Endothelial cell of umbilical vein (primary cell): ENCODE results near the gene SAPCD2. TPM values are rescaled to one million over a fixed set of nuclear protein-coding genes. Genes with fewer than 3 reads are reported as not detected.

Experiments
- BruUV-seq: library from RNA; stranded (reverse); fragments of 400-500 nt; replicated peaks from 2 replicates; lab custom pipeline; 2021; lab: Mats Ljungman, UMichigan
- CTCF ChIA-PET: fragments of 300-600, 350-600 bp; sonication (Branson Sonifier 250); formaldehyde crosslinking; loops from one replicate; lab custom pipeline; 2021; ENCODE audit warnings: antibody characterized with exemption, inconsistent platforms; lab: Charles Lee
- POLR2A ChIA-PET: fragments of 300-600, 350-600 bp; sonication (Branson Sonifier 250); formaldehyde crosslinking; loops from one replicate; lab custom pipeline; 2021; ENCODE audit warnings: antibody characterized with exemption, inconsistent platforms; lab: Charles Lee
- DNase-seq: peaks from one replicate; pipeline ENCODE4 v3.0.0-alpha.2; 2011; ENCODE audit warnings: low read depth, low spot score
- FAIRE-seq: peaks from 2 replicates; lab custom pipeline; 2011; peaks lifted over from hg19 to GRCh38; lab: Jason Lieb, UNC
- H2AFZ ChIP-seq: 2 replicates; pipeline ENCODE4 v1.6.0; 2012; ENCODE audit warnings: low read depth, low read length, control low read depth, inconsistent platforms
- H3K27ac ChIP-seq: 2 replicates; pipeline ENCODE4 v1.5.1; 2011; ENCODE audit warnings: low read depth, mild to moderate bottlenecking, control low read depth, low read length, moderate library complexity; ENCODE audit not compliant: insufficient read depth
- H3K27me3 ChIP-seq, 2 experiments: 2 replicates each; pipeline versions ENCODE4 v1.6.0 to v1.6.1; 2011; ENCODE audit warnings: low read length in 2 of 2, mixed read lengths in 1 of 2; ENCODE audit not compliant: control insufficient read depth in 2 of 2, insufficient read depth in 2 of 2
- H3K36me3 ChIP-seq, 2 experiments: 2 replicates in 1 of 2; 3 replicates in 1 of 2; pipeline ENCODE4 v1.5.1; 2011; ENCODE audit warnings: low read length in 2 of 2, mild to moderate bottlenecking in 1 of 2, moderate library complexity in 1 of 2; ENCODE audit not compliant: control insufficient read depth in 2 of 2, insufficient read depth in 2 of 2; ENCODE audit errors: extremely low read depth in 1 of 2
- H3K4me1 ChIP-seq: 3 replicates; pipeline ENCODE4 v1.5.1; 2011; ENCODE audit warnings: mild to moderate bottlenecking, low read length; ENCODE audit not compliant: control insufficient read depth, insufficient read depth; ENCODE audit errors: extremely low read depth
- H3K4me2 ChIP-seq: 2 replicates; pipeline ENCODE4 v1.6.1; 2011; ENCODE audit warnings: low read length, control low read depth, mixed read lengths; ENCODE audit not compliant: insufficient read depth
- H3K4me3 ChIP-seq, 3 experiments: fragments of 200-600 bp in 1 of 3; sonication (generic), shearing (Covaris generic) in 1 of 3; replicated peaks in 1 of 3; 2 replicates each; pipeline ENCODE4 v1.5.1; 2011 to 2016; ENCODE audit warnings: control low read depth in 3 of 3, low read length in 3 of 3, mild to moderate bottlenecking in 2 of 3, inconsistent platforms in 1 of 3, low read depth in 1 of 3, moderate library complexity in 1 of 3; ENCODE audit not compliant: insufficient read depth in 1 of 3
- H3K79me2 ChIP-seq: 2 replicates; pipeline ENCODE4 v1.6.0; 2012; ENCODE audit warnings: low read length, inconsistent platforms; ENCODE audit not compliant: control insufficient read depth, insufficient read depth
- H3K9ac ChIP-seq: replicated peaks from 2 replicates; pipeline ENCODE3; 2011; ENCODE audit warnings: low read length, control low read depth; ENCODE audit not compliant: insufficient read depth; ENCODE audit errors: extremely low read depth
- H3K9me1 ChIP-seq: replicated peaks from 3 replicates; pipeline ENCODE4 v1.6.0; 2011; ENCODE audit warnings: mild to moderate bottlenecking, low read length; ENCODE audit not compliant: control insufficient read depth, insufficient read depth; ENCODE audit errors: extremely low read depth
- H3K9me3 ChIP-seq: replicated peaks from 2 replicates; pipeline ENCODE4 v1.5.1; 2012; ENCODE audit warnings: low read length, inconsistent platforms; ENCODE audit not compliant: control insufficient read depth, insufficient read depth
- H4K20me1 ChIP-seq: replicated peaks from 2 replicates; pipeline ENCODE3; 2011; ENCODE audit warnings: mild to moderate bottlenecking, low read length; ENCODE audit not compliant: control insufficient read depth, insufficient read depth; ENCODE audit errors: extremely low read depth
- CTCF ChIP-seq, 2 donors: IDR thresholded peaks; 1 replicate in 1 of 2; 2 replicates in 1 of 2; pipeline ENCODE4 v1.5.1; 2011; ENCODE audit warnings: low read length in 2 of 2, mild to moderate bottlenecking in 2 of 2, moderate library complexity in 2 of 2, control low read depth in 1 of 2, inconsistent platforms in 1 of 2, low read depth in 1 of 2; ENCODE audit not compliant: insufficient read depth in 1 of 2; ENCODE audit errors: extremely low read depth in 1 of 2
- EZH2 ChIP-seq: IDR thresholded peaks from 2 replicates; pipeline ENCODE4 v1.6.1; 2012; ENCODE audit warnings: borderline replicate concordance, low read depth, mild to moderate bottlenecking, moderate library complexity, low read length, inconsistent platforms; ENCODE audit not compliant: severe bottlenecking
- FOS ChIP-seq: IDR thresholded peaks from 2 replicates; pipeline ENCODE4 v1.6.1; 2011; ENCODE audit warnings: mild to moderate bottlenecking, low read length, moderate library complexity, borderline replicate concordance; ENCODE audit not compliant: insufficient read depth
- GATA2 ChIP-seq: IDR thresholded peaks from 2 replicates; pipeline ENCODE4 v1.7.0; 2011; ENCODE audit warnings: low read depth, mild to moderate bottlenecking, moderate library complexity, mixed read lengths, low read length; ENCODE audit not compliant: insufficient read length, insufficient read depth
- JUN ChIP-seq: IDR thresholded peaks from 2 replicates; pipeline ENCODE4 v1.6.1; 2011; ENCODE audit warnings: borderline replicate concordance, low read depth; ENCODE audit not compliant: insufficient read length, insufficient read depth
- MAX ChIP-seq: IDR thresholded peaks from 2 replicates; pipeline ENCODE4 v1.6.1; 2011; ENCODE audit not compliant: insufficient read depth, insufficient read length
- POLR2A ChIP-seq: IDR thresholded peaks from 2 replicates; pipeline ENCODE4 v1.6.1; 2012; ENCODE audit warnings: low read depth, mild to moderate bottlenecking, control low read depth, low read length
- POLR2AphosphoS5 ChIP-seq: IDR thresholded peaks from 2 replicates; pipeline ENCODE4 v1.6.1; 2012; ENCODE audit warnings: low read depth, mild to moderate bottlenecking, control low read depth, low read length, moderate library complexity; ENCODE audit not compliant: insufficient read depth
- dilution Hi-C: fragments of 300-500 bp; cut with MboI; formaldehyde crosslinking; loops from one replicate; pipeline ENCODE4 v1.15.0; 2019; ENCODE audit warnings: low sequenced_read_pairs; ENCODE audit not compliant: extremely low pct_ligation_motif_present
- intact Hi-C: fragments of 100-400 bp; cut with micrococcal nuclease; formaldehyde crosslinking; loops from one replicate; pipeline ENCODE4 v1.10.0; 2022
- polyA plus RNA-seq, 4 experiments: library from polyadenylated mRNA; depleted of rRNA in 3 of 4; stranded (reverse) in 3 of 4; unstranded in 1 of 4; fragments of >200 nt; gene quantifications; 2 replicates each; pipeline versions ENCODE4 v1.2.1 to v1.2.3, GENCODE V29; 2011 to 2012; ENCODE audit warnings: missing spikeins in 1 of 4
- total RNA-seq: library from RNA; stranded (reverse); gene quantifications from 2 replicates; pipeline ENCODE4 v1.2.3, GENCODE V29; 2021

The SAPCD2 gene
- total and polyA plus RNA-seq, 2 donors (not counting 3 experiments of a cell fraction or from before 2014, with no cell fraction given): 11.5 to 27.8 TPM

DNA sequence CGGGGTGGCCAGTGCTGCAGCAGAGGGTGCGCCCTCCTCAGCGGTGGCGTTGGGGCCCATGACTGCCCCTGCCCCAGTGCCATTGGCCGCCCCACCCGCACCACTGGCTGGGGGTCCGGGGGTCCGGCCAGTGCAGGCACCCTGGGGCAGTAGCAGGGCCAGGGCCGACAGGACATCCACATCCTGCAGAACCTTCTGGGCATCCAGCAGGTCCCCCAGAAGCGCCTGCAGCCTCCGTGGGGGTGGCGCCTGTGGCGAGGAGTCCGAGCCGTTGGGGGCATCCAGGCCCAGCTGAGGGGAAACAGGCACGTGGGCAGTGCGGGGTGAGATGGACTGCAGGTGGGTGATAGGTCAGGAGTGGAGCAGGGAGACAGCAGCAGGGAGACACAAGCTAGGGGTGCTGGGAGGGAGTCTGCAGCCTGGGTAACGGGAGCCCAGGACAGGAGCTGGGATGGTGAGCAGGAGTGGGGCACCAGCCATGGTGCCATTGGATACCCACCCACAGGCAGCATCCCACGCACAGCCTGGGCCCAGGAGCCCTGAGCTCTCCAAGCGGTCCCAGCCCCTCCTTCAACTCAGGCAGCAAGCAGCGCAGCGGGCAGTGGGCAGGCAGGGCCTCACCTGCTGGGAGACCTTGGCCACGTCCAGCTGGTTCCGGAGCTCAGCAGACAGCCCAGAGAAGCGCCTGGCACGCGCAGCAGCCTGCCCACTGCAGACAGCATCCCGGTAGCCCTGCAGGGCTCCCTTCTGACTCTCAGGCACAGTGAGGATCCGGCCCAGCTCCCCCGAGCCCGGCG, 49.4 kb downstream of the SAPCD2 start:
- Histone ChIP-seq H3K4me3 (no peak overlapping the region), H3K27me3 (no peaks in the 10 kb centered on the region), H3K4me2 (no peak overlapping the region), H3K36me3 (no peaks in the 10 kb centered on the region), H3K9ac (no peak overlapping the region), H3K4me1 (no peaks in the 10 kb centered on the region), H3K9me3 (no peaks in the 10 kb centered on the region), H4K20me1 (no peaks in the 10 kb centered on the region), H3K9me1 (no peaks in the 10 kb centered on the region), H3K79me2 (no peaks in the 10 kb centered on the region), H3K27ac (no peak overlapping the region), H2AFZ (no peak overlapping the region)
- ChIA-PET CTCF (interaction anchor here (1.4 to 1.8 kb wide), 3 partner anchors 8 to 23 kb away, joined by 3 to 17 read pairs (median 4); no protein-coding TSS in a partner anchor), POLR2A (no interaction called here)
- dilution Hi-C loops (no loop called here), intact Hi-C loops (no loop called here)
- no TSS peak for BruUV-seq
- DNase-seq (no peak), FAIRE-seq (no peak)
- TF ChIP-seq EZH2: no peak
- TF ChIP-seq POLR2AphosphoS5: no peak
- TF ChIP-seq FOS: no peak
- no peak for TF ChIP-seq GATA2
- TF ChIP-seq CTCF (IDR thresholded peaks at IDR 0.05; ENCODE audit: extremely low read depth in 1 of 2, insufficient read depth in 1 of 2, low read depth in 1 of 2, low read length in 2 of 2): no peak
- TF ChIP-seq JUN: no peak
- TF ChIP-seq MAX: no peak
- TF ChIP-seq POLR2A: no peak
